Keratinocyte (primary cell): ENCODE results near the gene ZNF425. TPM values are rescaled to one million over a fixed set of nuclear protein-coding genes. Genes with fewer than 3 reads are reported as not detected.

ENCODE experiments used
- DNase-seq: peaks from one replicate; pipeline ENCODE4 v3.0.0-alpha.2; 2011; ENCODE audit warnings: low read depth, missing footprints, low spot score
- FAIRE-seq: peaks from 2 replicates; lab custom pipeline; 2011; peaks lifted over from hg19 to GRCh38; lab: Jason Lieb, UNC
- H2AFZ ChIP-seq: 2 replicates; pipeline ENCODE4 v1.6.0; 2012; ENCODE audit warnings: low read length, control low read depth, inconsistent platforms; ENCODE audit not compliant: control insufficient read depth
- H3K27ac ChIP-seq: 2 replicates; pipeline ENCODE4 v1.5.1; 2011; ENCODE audit warnings: low read length; ENCODE audit not compliant: control insufficient read depth, insufficient read depth
- H3K27me3 ChIP-seq: 3 replicates; pipeline ENCODE4 v1.6.0; 2011; ENCODE audit warnings: low read length; ENCODE audit not compliant: control insufficient read depth, insufficient read depth; ENCODE audit errors: extremely low read depth
- H3K36me3 ChIP-seq, 2 experiments: 2 replicates in 1 of 2; 3 replicates in 1 of 2; pipeline ENCODE4 v1.5.1; 2011; ENCODE audit warnings: low read length in 2 of 2, mild to moderate bottlenecking in 1 of 2; ENCODE audit not compliant: control insufficient read depth in 2 of 2, insufficient read depth in 2 of 2; ENCODE audit errors: extremely low read depth in 1 of 2
- H3K4me1 ChIP-seq: 3 replicates; pipeline ENCODE4 v1.5.1; 2011; ENCODE audit warnings: low read length; ENCODE audit not compliant: control insufficient read depth, insufficient read depth; ENCODE audit errors: extremely low read depth
- H3K4me2 ChIP-seq: 3 replicates; pipeline ENCODE4 v1.6.0; 2011; ENCODE audit warnings: low read depth, low read length; ENCODE audit not compliant: control insufficient read depth, insufficient read depth; ENCODE audit errors: extremely low read depth
- H3K4me3 ChIP-seq, 3 experiments: fragments of 200-600 bp in 1 of 3; sonication (generic) in 1 of 3; 2 replicates in 2 of 3; 3 replicates in 1 of 3; pipeline ENCODE4 v1.5.1; 2011 to 2016; ENCODE audit warnings: low read length in 3 of 3, mild to moderate bottlenecking in 3 of 3, control low read depth in 2 of 3, inconsistent platforms in 1 of 3, low read depth in 1 of 3, mixed read lengths in 1 of 3, mixed run types in 1 of 3, moderate library complexity in 1 of 3; ENCODE audit not compliant: control insufficient read depth in 2 of 3, insufficient read depth in 2 of 3; ENCODE audit errors: extremely low read depth in 1 of 3
- H3K79me2 ChIP-seq: 2 replicates; pipeline ENCODE4 v1.6.0; 2012; ENCODE audit warnings: low read length; ENCODE audit not compliant: control insufficient read depth, insufficient read depth
- H3K9ac ChIP-seq: 3 replicates; pipeline ENCODE4 v1.6.0; 2011; ENCODE audit warnings: low read length; ENCODE audit not compliant: control insufficient read depth, insufficient read depth; ENCODE audit errors: extremely low read depth
- H3K9me1 ChIP-seq: 3 replicates; pipeline ENCODE4 v1.6.0; 2011; ENCODE audit warnings: low read length; ENCODE audit not compliant: control insufficient read depth, insufficient read depth; ENCODE audit errors: extremely low read depth
- H3K9me3 ChIP-seq: 2 replicates; pipeline ENCODE4 v1.5.1; 2012; ENCODE audit warnings: low read depth, low read length; ENCODE audit not compliant: control insufficient read depth
- H4K20me1 ChIP-seq: 3 replicates; pipeline ENCODE4 v1.6.0; 2011; ENCODE audit warnings: low read length; ENCODE audit not compliant: control insufficient read depth, insufficient read depth; ENCODE audit errors: extremely low read depth
- EZH2 ChIP-seq: IDR thresholded peaks from one replicate; pipeline ENCODE4 v1.6.1; 2012; ENCODE audit warnings: inconsistent platforms, mild to moderate bottlenecking, low read length, moderate library complexity
- dilution Hi-C: fragments of 300-500 bp; cut with MboI; formaldehyde crosslinking; loops from one replicate; pipeline ENCODE4 v1.7.0; 2020; ENCODE audit warnings: low sequenced_read_pairs; ENCODE audit not compliant: extremely low pct_ligation_motif_present
- polyA plus RNA-seq, 5 experiments: library from polyadenylated mRNA; depleted of rRNA in 3 of 5; stranded (reverse) in 3 of 5; stranded (forward) in 1 of 5; unstranded in 1 of 5; fragments of >200 nt; gene quantifications; 1 replicate in 1 of 5; 2 replicates in 3 of 5; 3 replicates in 1 of 5; pipeline versions ENCODE4 v1.2.1 to v1.2.3, GENCODE V29; 2011 to 2012; ENCODE audit warnings: missing spikeins in 2 of 5, low read depth in 1 of 5, low replicate concordance in 1 of 5
- TF ChIP-seq, protein P1 (sequence below), 3 experiments: IDR thresholded peaks in 1 of 3; conservative IDR thresholded peaks in 1 of 3; optimal IDR thresholded peaks in 1 of 3; 2 replicates in 2 of 3; 3 replicates in 1 of 3; pipeline versions ENCODE3 to v1.5.1; 2011; ENCODE audit warnings: low read length in 3 of 3, mild to moderate bottlenecking in 3 of 3, moderate library complexity in 2 of 3, control low read depth in 1 of 3, inconsistent platforms in 1 of 3; ENCODE audit not compliant: insufficient read depth in 2 of 3; ENCODE audit errors: extremely low read depth in 1 of 3

The ZNF425 gene
- polyA plus RNA-seq, 1 donor (not counting 4 experiments of a cell fraction or from before 2014, with no cell fraction given): 1.8 TPM

DNA sequence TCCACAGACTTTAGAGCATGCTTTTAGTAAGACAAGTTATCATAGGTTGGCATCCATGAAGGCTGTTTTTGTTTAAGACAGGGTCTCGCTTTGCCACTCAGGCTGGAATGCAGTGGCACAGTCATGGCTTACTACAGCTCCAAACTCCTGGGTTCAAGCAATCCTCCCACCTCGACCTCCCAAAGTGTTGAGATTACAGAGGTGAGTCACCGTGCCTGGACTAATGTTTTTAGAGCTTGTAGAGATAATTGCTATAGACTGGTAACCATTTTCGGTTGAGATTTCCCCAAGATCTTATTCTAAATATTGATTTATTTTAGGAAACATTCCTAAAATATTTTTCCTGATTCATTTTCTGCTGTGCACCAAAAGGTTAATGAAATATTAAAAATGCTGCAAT is 15.8 kb upstream of the ZNF425 start:
- H3K79me2 ChIP-seq: peaks cover 2% of the 10 kb centered on the region
- dilution Hi-C loops: no loop called here
- H3K9ac ChIP-seq: no peak overlapping the region
- H3K9me1 ChIP-seq: no peaks in the 10 kb centered on the region
- H2AFZ ChIP-seq: no peak overlapping the region
- FAIRE-seq: no peak
- no peak overlapping the region for H3K4me3 ChIP-seq
- no peaks in the 10 kb centered on the region for H3K36me3 ChIP-seq
- no peak overlapping the region for H3K27ac ChIP-seq
- no peak for DNase-seq
- no peak overlapping the region for H3K4me2 ChIP-seq
- no peaks in the 10 kb centered on the region for H3K27me3 ChIP-seq
- H3K9me3 ChIP-seq: no peaks in the 10 kb centered on the region
- TF ChIP-seq EZH2: no peak
- TF ChIP-seq, protein P1, sequence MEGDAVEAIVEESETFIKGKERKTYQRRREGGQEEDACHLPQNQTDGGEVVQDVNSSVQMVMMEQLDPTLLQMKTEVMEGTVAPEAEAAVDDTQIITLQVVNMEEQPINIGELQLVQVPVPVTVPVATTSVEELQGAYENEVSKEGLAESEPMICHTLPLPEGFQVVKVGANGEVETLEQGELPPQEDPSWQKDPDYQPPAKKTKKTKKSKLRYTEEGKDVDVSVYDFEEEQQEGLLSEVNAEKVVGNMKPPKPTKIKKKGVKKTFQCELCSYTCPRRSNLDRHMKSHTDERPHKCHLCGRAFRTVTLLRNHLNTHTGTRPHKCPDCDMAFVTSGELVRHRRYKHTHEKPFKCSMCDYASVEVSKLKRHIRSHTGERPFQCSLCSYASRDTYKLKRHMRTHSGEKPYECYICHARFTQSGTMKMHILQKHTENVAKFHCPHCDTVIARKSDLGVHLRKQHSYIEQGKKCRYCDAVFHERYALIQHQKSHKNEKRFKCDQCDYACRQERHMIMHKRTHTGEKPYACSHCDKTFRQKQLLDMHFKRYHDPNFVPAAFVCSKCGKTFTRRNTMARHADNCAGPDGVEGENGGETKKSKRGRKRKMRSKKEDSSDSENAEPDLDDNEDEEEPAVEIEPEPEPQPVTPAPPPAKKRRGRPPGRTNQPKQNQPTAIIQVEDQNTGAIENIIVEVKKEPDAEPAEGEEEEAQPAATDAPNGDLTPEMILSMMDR (optimal IDR thresholded peaks at IDR 0.05 in 1 of 3, IDR thresholded peaks at IDR 0.05 in 1 of 3, conservative IDR thresholded peaks at IDR 0.05 in 1 of 3; ENCODE audit: extremely low read depth in 1 of 3, insufficient read depth in 2 of 3, low read length in 3 of 3): no peak
- peaks cover 19% of the 10 kb centered on the region for H3K4me1 ChIP-seq
- H4K20me1 ChIP-seq: no peaks in the 10 kb centered on the region

DNA sequence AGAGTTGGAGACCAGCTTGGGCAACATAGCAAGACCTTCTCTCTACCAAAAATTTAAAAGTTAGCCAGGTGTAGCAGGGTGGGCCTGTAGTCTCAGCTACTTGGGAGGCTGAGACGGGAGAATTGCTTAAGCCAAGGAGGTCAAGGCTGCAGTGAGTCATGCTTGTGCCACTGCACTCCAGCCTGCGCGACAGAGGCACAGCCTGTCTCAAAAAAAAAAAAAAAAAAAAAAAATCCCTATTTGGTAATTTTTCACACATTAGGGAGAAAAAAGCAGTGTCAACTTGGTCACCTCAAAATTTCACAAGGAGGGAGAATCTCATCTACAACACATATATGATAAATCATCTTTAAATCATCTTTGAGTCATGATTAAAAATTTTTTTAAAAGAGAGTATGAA is 14.7 kb upstream of the ZNF425 start:
- no peaks in the 10 kb centered on the region for H3K9me3 ChIP-seq
- H3K36me3 ChIP-seq: no peaks in the 10 kb centered on the region
- H3K9me1 ChIP-seq: no peaks in the 10 kb centered on the region
- H4K20me1 ChIP-seq: no peaks in the 10 kb centered on the region
- no peak overlapping the region for H3K4me3 ChIP-seq
- no peaks in the 10 kb centered on the region for H3K79me2 ChIP-seq
- no peak for FAIRE-seq
- H3K9ac ChIP-seq: no peak overlapping the region
- no peak overlapping the region for H3K4me2 ChIP-seq
- DNase-seq: no peak
- H3K27ac ChIP-seq: no peak overlapping the region
- H2AFZ ChIP-seq: no peak overlapping the region
- dilution Hi-C loops: no loop called here
- no peaks in the 10 kb centered on the region for H3K27me3 ChIP-seq
- H3K4me1 ChIP-seq: peaks cover 14% of the 10 kb centered on the region
- TF ChIP-seq, protein P1 (optimal IDR thresholded peaks at IDR 0.05 in 1 of 3, IDR thresholded peaks at IDR 0.05 in 1 of 3, conservative IDR thresholded peaks at IDR 0.05 in 1 of 3; ENCODE audit: extremely low read depth in 1 of 3, insufficient read depth in 2 of 3, low read length in 3 of 3): no peak
- no peak for TF ChIP-seq EZH2
